H9 (cell line): ENCODE results near the gene ZNF132. TPM values are rescaled to one million over a fixed set of nuclear protein-coding genes. Genes with fewer than 3 reads are reported as not detected.

ENCODE experiments used
- DNase-seq: peaks from one replicate; pipeline ENCODE4 v3.0.0-alpha.2; 2017
- H2AFZ ChIP-seq: one replicate; pipeline ENCODE4 v1.6.1; 2013; ENCODE audit warnings: mild to moderate bottlenecking, low read length, control low read depth, moderate library complexity
- H2AK5ac ChIP-seq: 2 replicates; pipeline ENCODE4 v1.6.1; 2013; ENCODE audit warnings: low read length, control low read depth, mixed read lengths; ENCODE audit not compliant: insufficient read length
- H2BK120ac ChIP-seq: one replicate; pipeline ENCODE4 v1.6.1; 2013; ENCODE audit warnings: low read depth, mild to moderate bottlenecking, low read length, control low read depth, inconsistent platforms; ENCODE audit not compliant: poor library complexity, severe bottlenecking
- H2BK12ac ChIP-seq: 2 replicates; pipeline ENCODE4 v1.6.1; 2013; ENCODE audit warnings: low read length, control low read depth, mixed read lengths, low read depth; ENCODE audit not compliant: insufficient read length
- H2BK15ac ChIP-seq: 2 replicates; pipeline ENCODE4 v1.6.1; 2013; ENCODE audit warnings: low read depth, low read length, control low read depth
- H2BK20ac ChIP-seq: one replicate; pipeline ENCODE4 v1.6.1; 2013; ENCODE audit warnings: low read depth, mild to moderate bottlenecking, low read length, control low read depth, inconsistent platforms; ENCODE audit not compliant: poor library complexity, severe bottlenecking
- H2BK5ac ChIP-seq: 2 replicates; pipeline ENCODE4 v1.6.1; 2013; ENCODE audit warnings: low read length, control low read depth, mixed read lengths; ENCODE audit not compliant: insufficient read length
- H3K14ac ChIP-seq: 2 replicates; pipeline ENCODE4 v1.6.1; 2013; ENCODE audit warnings: low read length, control low read depth; ENCODE audit not compliant: insufficient read depth
- H3K18ac ChIP-seq: 2 replicates; pipeline ENCODE4 v1.6.1; 2013; ENCODE audit warnings: low read depth, mild to moderate bottlenecking, mixed read lengths, low read length, control low read depth; ENCODE audit not compliant: insufficient read length
- H3K23ac ChIP-seq: 2 replicates; pipeline ENCODE4 v1.6.1; 2013; ENCODE audit warnings: low read length, control low read depth, mixed read lengths, low read depth; ENCODE audit not compliant: insufficient read length
- H3K23me2 ChIP-seq: 2 replicates; pipeline ENCODE4 v1.6.1; 2013; ENCODE audit warnings: low read depth, mild to moderate bottlenecking, mixed read lengths, low read length, control low read depth; ENCODE audit not compliant: insufficient read length, poor library complexity, severe bottlenecking
- H3K27ac ChIP-seq: 2 replicates; pipeline ENCODE4 v1.5.1; 2013; ENCODE audit warnings: low read length, control low read depth, mixed read lengths, low read depth; ENCODE audit not compliant: insufficient read length
- H3K27me3 ChIP-seq: 2 replicates; pipeline ENCODE4 v1.6.1; 2013; ENCODE audit warnings: low read length, control low read depth, inconsistent platforms; ENCODE audit not compliant: insufficient read depth
- H3K4ac ChIP-seq: 2 replicates; pipeline ENCODE4 v1.6.1; 2013; ENCODE audit warnings: low read depth, mild to moderate bottlenecking, control low read depth, inconsistent platforms, low read length, moderate library complexity
- H3K4me1 ChIP-seq: 2 replicates; pipeline ENCODE4 v1.6.1; 2013; ENCODE audit warnings: low read length, control low read depth, inconsistent platforms; ENCODE audit not compliant: insufficient read depth
- H3K4me2 ChIP-seq: 2 replicates; pipeline ENCODE4 v1.6.1; 2013; ENCODE audit warnings: low read length, control low read depth, mixed read lengths; ENCODE audit not compliant: insufficient read length, insufficient read depth
- H3K56ac ChIP-seq: 2 replicates; pipeline ENCODE4 v1.6.1; 2013; ENCODE audit warnings: low read depth, mild to moderate bottlenecking, mixed read lengths, low read length, control low read depth; ENCODE audit not compliant: insufficient read length
- H3K79me1 ChIP-seq: 2 replicates; pipeline ENCODE4 v1.6.1; 2013; ENCODE audit warnings: low read depth, mild to moderate bottlenecking, moderate library complexity, low read length, control low read depth, inconsistent platforms; ENCODE audit not compliant: insufficient read depth, poor library complexity, severe bottlenecking
- H3K79me2 ChIP-seq: 2 replicates; pipeline ENCODE4 v1.6.1; 2013; ENCODE audit warnings: low read length, control low read depth, inconsistent platforms; ENCODE audit not compliant: insufficient read depth
- H3K9ac ChIP-seq: 2 replicates; pipeline ENCODE4 v1.6.1; 2013; ENCODE audit warnings: low read length, control low read depth, mixed read lengths; ENCODE audit not compliant: insufficient read length; ENCODE audit errors: extremely low read depth
- H3K9me3 ChIP-seq: one replicate; pipeline ENCODE4 v1.6.1; 2013; ENCODE audit warnings: low read depth, low read length, inconsistent platforms; ENCODE audit not compliant: control insufficient read depth
- H3T11ph ChIP-seq: one replicate; pipeline ENCODE4 v1.6.1; 2013; ENCODE audit warnings: mild to moderate bottlenecking, low read length, control low read depth, inconsistent platforms
- H4K20me1 ChIP-seq: one replicate; pipeline ENCODE4 v1.6.1; 2013; ENCODE audit not compliant: control insufficient read depth, insufficient read length, insufficient read depth
- H4K5ac ChIP-seq: 2 replicates; pipeline ENCODE4 v1.6.1; 2013; ENCODE audit warnings: low read depth, mild to moderate bottlenecking, mixed read lengths, low read length, control low read depth; ENCODE audit not compliant: insufficient read length
- H4K8ac ChIP-seq: replicated peaks from 2 replicates; pipeline ENCODE4 v1.6.1; 2013; ENCODE audit warnings: low read length, control low read depth, mixed read lengths, low read depth; ENCODE audit not compliant: insufficient read length
- H4K91ac ChIP-seq: 2 replicates; pipeline ENCODE4 v1.6.1; 2013; ENCODE audit warnings: low read depth, mild to moderate bottlenecking, moderate library complexity, mixed read lengths, low read length, control low read depth; ENCODE audit not compliant: insufficient read length
- H3K27ac Mint-ChIP-seq, 3 experiments: 2 replicates in 2 of 3; 3 replicates in 1 of 3; pipeline ENCODE4 v1.8.0; 2020 to 2021; ENCODE audit warnings: mixed read lengths in 3 of 3, mild to moderate bottlenecking in 1 of 3, moderate library complexity in 1 of 3
- H3K27me3 Mint-ChIP-seq: 2 replicates; pipeline ENCODE4 v1.8.0; 2021; ENCODE audit warnings: low read depth, mild to moderate bottlenecking, moderate library complexity, mixed read lengths
- H3K36me3 Mint-ChIP-seq, 3 experiments: 2 replicates in 2 of 3; 3 replicates in 1 of 3; pipeline ENCODE4 v1.8.0; 2020 to 2021; ENCODE audit warnings: low read depth in 3 of 3, mixed read lengths in 3 of 3; ENCODE audit not compliant: insufficient read depth in 1 of 3
- H3K4me1 Mint-ChIP-seq, 2 experiments: 2 replicates each; pipeline ENCODE4 v1.8.0; 2020; ENCODE audit warnings: mixed read lengths in 2 of 2
- H3K4me3 Mint-ChIP-seq, 2 experiments: 2 replicates in 1 of 2; 3 replicates in 1 of 2; pipeline ENCODE4 v1.8.0; 2020 to 2021; ENCODE audit warnings: mild to moderate bottlenecking in 2 of 2, mixed read lengths in 2 of 2, moderate library complexity in 1 of 2
- H3K9me3 Mint-ChIP-seq, 2 experiments: 2 replicates in 1 of 2; 3 replicates in 1 of 2; pipeline ENCODE4 v1.8.0; 2020; ENCODE audit warnings: mild to moderate bottlenecking in 2 of 2, mixed read lengths in 2 of 2, moderate library complexity in 1 of 2
- CTCF ChIP-seq: fragments of 200-600 bp; sonication (generic); conservative IDR thresholded peaks from 3 replicates; pipeline ENCODE4 v1.8.0; 2021; ENCODE audit warnings: antibody characterized with exemption, mild to moderate bottlenecking
- WGBS: extraction: QIAGEN DNeasy Blood & Tissue Kit; methylation state at CpG from one replicate; pipeline ENCODE4 v1.1.7; 2013; ENCODE audit warnings: missing lambda C conversion rate, low lambda C conversion rate, mixed read lengths; ENCODE audit not compliant: insufficient read length; ENCODE audit errors: extremely low coverage; 5-methylcytosine and 5-hydroxymethylcytosine counted together
- total RNA-seq: library from RNA; stranded (reverse); gene quantifications from 2 replicates; pipeline ENCODE4 v1.2.1, GENCODE V29; 2021

The ZNF132 gene
- total RNA-seq, 1 experiment from 2014 or later: 0.24 TPM

GRCh38 chr19:58483776-58484175 lies 43.8 kb upstream of the ZNF132 start:
- Histone ChIP-seq H3K18ac (no peak overlapping the region), H3K27me3 (no peaks in the 10 kb centered on the region), H4K91ac (no peak overlapping the region), H3K9me3 (no peaks in the 10 kb centered on the region), H3K27ac (no peak overlapping the region), H2AFZ (no peak overlapping the region), H2BK120ac (no peak overlapping the region), H4K8ac (no peak overlapping the region), H3K23ac (no peak overlapping the region), H3K4ac (no peak overlapping the region), H2BK5ac (no peak overlapping the region), H2AK5ac (no peak overlapping the region), H3K14ac (no peak overlapping the region), H3K4me2 (no peak overlapping the region), H3K79me1 (no peaks in the 10 kb centered on the region), H3K56ac (no peak overlapping the region), H4K5ac (no peak overlapping the region), H3K23me2 (no peaks in the 10 kb centered on the region), H2BK12ac (no peak overlapping the region), H3T11ph (no peak overlapping the region), H4K20me1 (no peaks in the 10 kb centered on the region), H2BK15ac (no peak overlapping the region), H3K79me2 (no peaks in the 10 kb centered on the region), H3K9ac (no peak overlapping the region), H3K4me1 (no peaks in the 10 kb centered on the region), H2BK20ac (no peak overlapping the region)
- DNase-seq: no peak
- H3K27ac Mint-ChIP-seq: no peak overlapping the region
- H3K36me3 Mint-ChIP-seq: peaks cover 0 to 7% (median 2%) of the 10 kb centered on the region in 3 experiments; a peak in 3 of 7 replicates
- no CpG with 5 or more reads among the region's 2 CpGs for WGBS
- H3K9me3 Mint-ChIP-seq: no peaks in the 10 kb centered on the region
- no peaks in the 10 kb centered on the region for H3K4me1 Mint-ChIP-seq
- no peak overlapping the region for H3K4me3 Mint-ChIP-seq
- H3K27me3 Mint-ChIP-seq: no peaks in the 10 kb centered on the region
- TF ChIP-seq CTCF: no peak
